Measurements from ENCODE around the gene IFNA17. TPM values are rescaled to one million over a fixed set of nuclear protein-coding genes. Genes with fewer than 3 reads are reported as not detected.

The IFNA17 gene
- total RNA-seq, result not detected
- polyA plus RNA-seq, result not detected

DNA sequence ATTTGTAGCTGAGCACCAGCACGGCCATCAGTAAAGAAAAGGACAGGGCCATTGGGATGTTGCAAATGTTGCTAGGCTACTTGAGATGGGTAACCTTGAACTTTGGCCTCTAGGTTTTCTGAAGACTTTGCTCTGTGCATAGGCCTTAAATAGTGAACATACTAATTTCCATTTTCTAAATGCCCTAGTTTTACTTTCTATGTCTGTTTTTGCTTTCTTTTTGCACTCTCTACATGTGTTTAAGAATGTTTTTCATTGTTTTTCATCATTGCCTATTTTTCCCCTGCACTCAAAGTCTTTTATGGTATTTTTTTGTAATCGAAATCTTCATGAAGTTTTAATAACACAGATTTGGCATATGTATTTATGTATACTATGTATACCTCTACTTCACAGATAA is at the start of gene IFNA17:
IFNA17 (minus strand) TSS at position 101 of the 400 bp plus-strand sequence; CDS start at position 52, 49 bp downstream.
- no peaks in the 10 kb centered on the region for H3K36me3 ChIP-seq
- FAIRE-seq (no peak), DNase-seq (no peak), ATAC-seq (no peak)
- H3K9me3 ChIP-seq, result no peaks in the 10 kb centered on the region
- intact Hi-C loops (cut with DNase I), result no loop called here
- H3K4me1 ChIP-seq, result no peaks in the 10 kb centered on the region
- H3K27me3 ChIP-seq, result no peaks in the 10 kb centered on the region
- H3K27ac ChIP-seq, result no peak within 1 kb of the TSS
- TF ChIP-seq, protein P1, sequence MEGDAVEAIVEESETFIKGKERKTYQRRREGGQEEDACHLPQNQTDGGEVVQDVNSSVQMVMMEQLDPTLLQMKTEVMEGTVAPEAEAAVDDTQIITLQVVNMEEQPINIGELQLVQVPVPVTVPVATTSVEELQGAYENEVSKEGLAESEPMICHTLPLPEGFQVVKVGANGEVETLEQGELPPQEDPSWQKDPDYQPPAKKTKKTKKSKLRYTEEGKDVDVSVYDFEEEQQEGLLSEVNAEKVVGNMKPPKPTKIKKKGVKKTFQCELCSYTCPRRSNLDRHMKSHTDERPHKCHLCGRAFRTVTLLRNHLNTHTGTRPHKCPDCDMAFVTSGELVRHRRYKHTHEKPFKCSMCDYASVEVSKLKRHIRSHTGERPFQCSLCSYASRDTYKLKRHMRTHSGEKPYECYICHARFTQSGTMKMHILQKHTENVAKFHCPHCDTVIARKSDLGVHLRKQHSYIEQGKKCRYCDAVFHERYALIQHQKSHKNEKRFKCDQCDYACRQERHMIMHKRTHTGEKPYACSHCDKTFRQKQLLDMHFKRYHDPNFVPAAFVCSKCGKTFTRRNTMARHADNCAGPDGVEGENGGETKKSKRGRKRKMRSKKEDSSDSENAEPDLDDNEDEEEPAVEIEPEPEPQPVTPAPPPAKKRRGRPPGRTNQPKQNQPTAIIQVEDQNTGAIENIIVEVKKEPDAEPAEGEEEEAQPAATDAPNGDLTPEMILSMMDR (IDR thresholded peaks at IDR 0.05), result no peak
- H3K4me3 ChIP-seq, result no peak within 1 kb of the TSS
- WGBS, 2 donors, result 51 to 78% methylated on average over 2 of the region's 2 CpGs

DNA sequence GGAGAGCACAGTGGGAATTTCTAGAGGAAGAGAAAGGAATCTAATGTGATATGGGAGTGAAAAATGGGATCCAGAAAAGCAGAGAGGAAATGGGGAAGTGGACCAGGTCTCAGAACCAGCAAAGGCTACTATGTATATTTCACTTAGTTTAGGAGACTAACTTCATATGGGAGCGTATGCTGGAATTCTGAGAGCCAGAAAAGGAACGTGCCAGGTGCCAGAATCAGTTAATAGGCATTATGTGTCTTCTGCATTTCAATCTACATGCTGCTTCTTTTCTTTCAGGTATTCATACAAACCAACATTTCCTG is 40.3 kb upstream of the IFNA17 start:
- TF ChIP-seq, protein P1 (IDR thresholded peaks at IDR 0.05), result no peak
- H3K9me3 ChIP-seq, result no peaks in the 10 kb centered on the region
- FAIRE-seq (no peak), ATAC-seq (no peak), DNase-seq (no peak)
- intact Hi-C loops (cut with DNase I), result no loop called here
- no peaks in the 10 kb centered on the region for H3K36me3 ChIP-seq
- H3K4me1 ChIP-seq, result no peaks in the 10 kb centered on the region
- H3K27ac ChIP-seq, result no peak overlapping the region
- peaks cover 0 to 3% (median 0%) of the 10 kb centered on the region in 4 donors for H3K27me3 ChIP-seq
- H3K4me3 ChIP-seq, result no peak overlapping the region
- WGBS, 2 donors, result 30 to 40% methylated on average over 2 of the region's 2 CpGs

DNA sequence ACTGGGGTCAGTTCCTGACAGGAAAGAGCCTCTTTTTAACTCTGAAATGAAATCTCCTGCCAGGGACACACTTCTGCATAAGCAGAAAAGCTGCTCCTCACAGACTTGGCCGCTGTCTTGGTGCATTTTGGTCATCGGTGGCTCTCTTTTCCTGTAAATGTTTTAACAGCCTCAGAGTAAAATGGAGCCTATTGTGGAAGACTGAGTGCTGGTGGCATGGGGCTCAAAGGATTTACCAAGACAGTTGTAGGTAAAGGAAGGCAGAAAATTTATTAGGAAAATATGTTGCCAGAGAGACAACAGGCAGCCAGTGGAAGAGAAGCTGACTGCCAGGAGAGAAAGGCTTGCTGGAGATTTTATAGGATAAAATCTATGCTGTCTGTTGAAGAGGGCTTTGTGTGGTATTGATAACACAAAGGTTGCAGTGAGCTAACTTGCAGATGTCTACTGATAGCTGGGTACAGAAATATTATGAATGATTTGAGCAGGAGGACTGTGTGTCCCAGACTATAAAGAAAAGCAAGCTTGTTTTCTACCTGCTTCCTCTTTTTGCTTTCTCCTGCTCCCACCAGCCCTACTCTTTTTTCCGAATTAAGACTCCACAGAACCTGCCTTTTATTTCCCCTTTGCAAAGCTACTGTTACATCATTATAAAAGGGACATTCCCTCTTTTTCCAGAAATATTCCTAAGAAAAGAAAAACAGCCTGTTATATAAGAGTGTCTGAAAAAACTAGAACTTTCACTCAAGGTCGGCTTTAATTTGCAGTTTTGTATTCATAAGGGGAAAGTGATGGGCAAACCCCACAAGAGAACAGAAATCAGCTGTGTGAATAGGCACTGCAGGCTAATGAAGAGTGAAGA is 39.7 kb upstream of the IFNA17 start:
- H3K9me3 ChIP-seq, result no peaks in the 10 kb centered on the region
- FAIRE-seq, result no peak

DNA sequence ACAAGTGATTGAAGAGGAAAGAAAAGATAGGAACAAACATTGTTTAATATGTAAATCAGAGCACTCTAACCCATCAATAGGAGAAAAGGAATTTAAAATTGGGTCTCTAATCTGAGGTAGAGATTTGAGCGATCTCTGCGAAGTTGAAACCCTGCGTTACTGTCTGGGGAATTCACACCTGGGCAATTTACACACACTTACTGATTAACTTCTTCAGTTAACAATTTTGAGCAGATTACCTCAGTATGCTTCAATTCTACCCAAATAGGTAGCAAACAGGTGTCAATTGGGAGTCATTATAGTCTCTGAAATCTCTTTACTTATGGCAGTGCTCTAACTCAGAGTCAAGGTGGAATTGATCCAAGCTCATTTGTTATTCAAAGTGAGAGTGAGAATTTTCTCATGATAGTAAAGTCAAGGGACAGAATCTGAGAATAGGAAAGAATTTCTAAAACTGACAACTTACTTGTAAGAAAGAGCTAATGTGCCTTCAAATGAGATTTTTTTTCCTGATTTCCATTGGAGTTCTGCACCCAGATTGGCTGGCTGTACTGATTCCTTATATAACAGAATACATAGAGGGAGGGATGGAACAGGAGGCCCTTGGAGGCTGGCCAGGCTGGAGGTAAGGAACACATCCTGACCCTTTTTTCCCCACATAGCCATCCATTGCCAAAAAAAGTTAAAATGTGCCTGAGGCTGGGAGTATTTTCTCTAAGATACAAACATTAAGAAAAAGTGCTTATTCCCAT is 38.9 kb upstream of the IFNA17 start:
- H3K27me3 ChIP-seq, result peaks cover 0 to 3% (median 0%) of the 10 kb centered on the region in 4 donors
- H3K36me3 ChIP-seq, result no peaks in the 10 kb centered on the region
- 10 to 13% methylated on average over 3 of the region's 3 CpGs for WGBS, 2 donors
- no peak overlapping the region for H3K27ac ChIP-seq
- no peak for FAIRE-seq
- DNase-seq, result peak in 1 of 6 donors; percentile 8
- H3K4me1 ChIP-seq, result no peaks in the 10 kb centered on the region
- no peak for ATAC-seq
- no peaks in the 10 kb centered on the region for H3K9me3 ChIP-seq
- intact Hi-C loops (cut with DNase I), result no loop called here
- TF ChIP-seq, protein P1 (IDR thresholded peaks at IDR 0.05), result no peak
- no peak overlapping the region for H3K4me3 ChIP-seq

More for the DNA sequence above, 39.7 kb upstream of the IFNA17 start:
- TF ChIP-seq, protein P1 (IDR thresholded peaks at IDR 0.05), result no peak
- 29 to 42% methylated on average over 4 of the region's 4 CpGs for WGBS, 2 donors
- Histone ChIP-seq H3K27me3 (peaks cover 0 to 3% (median 0%) of the 10 kb centered on the region in 4 donors), H3K4me3 (no peak overlapping the region), H3K36me3 (no peaks in the 10 kb centered on the region), H3K4me1 (no peaks in the 10 kb centered on the region), H3K27ac (no peak overlapping the region)
- DNase-seq, result no peak
- intact Hi-C loops (cut with DNase I), result no loop called here
- ATAC-seq, result no peak
